ENCODE measurements around the gene MC3R.
"Not testable (repeated sequence)": the region's sequence is repeated elsewhere in the genome, so short reads cannot be mapped to it uniquely, and the experiment has no call there.

MC3R gene

DNA sequence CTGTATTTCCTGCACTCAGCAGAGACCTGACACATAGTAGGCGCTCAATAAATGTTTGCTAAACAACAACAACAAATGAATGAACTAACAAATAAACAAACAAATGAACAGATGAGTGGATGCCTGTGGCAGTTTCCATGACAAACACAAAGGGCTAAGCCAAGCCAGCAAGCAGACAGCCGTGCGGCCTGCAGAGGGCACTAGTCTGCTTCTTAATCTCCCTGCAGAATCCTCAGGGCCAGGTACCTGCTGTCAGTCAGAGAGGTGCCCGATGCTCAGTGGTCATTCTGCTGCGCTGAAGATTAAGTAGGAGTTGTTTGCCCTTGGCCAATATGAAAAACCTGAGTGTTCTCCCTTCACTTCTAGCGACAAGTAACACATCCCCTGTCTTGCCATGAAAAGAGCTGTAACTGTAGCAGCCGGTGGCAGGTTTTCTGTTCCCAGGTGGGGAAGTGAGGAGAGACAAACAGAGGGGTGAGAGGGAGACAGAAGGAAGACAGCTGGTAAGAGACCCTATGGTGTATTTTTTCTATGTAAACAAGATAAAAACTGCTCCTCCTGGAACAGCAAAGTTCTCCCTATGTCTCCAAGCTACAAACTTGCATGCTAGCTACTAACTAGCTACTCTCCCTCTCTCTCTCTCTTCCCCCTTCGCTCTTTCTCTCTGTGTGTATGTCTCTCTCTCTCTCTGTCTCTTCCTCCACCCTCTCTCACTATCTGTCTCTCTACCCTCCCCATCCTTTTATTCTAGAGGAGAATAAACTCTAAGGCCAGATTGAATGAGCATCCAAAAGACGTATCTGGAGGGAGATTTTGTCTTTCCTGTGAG, at the start of gene MC3R:
MC3R (plus strand) TSS at position 779 of the 829 bp plus-strand sequence. CDS start 112 bp downstream, outside the sequence.
- DNase-seq (ENCODE audit: low spot score), result peak; percentile 52

DNA sequence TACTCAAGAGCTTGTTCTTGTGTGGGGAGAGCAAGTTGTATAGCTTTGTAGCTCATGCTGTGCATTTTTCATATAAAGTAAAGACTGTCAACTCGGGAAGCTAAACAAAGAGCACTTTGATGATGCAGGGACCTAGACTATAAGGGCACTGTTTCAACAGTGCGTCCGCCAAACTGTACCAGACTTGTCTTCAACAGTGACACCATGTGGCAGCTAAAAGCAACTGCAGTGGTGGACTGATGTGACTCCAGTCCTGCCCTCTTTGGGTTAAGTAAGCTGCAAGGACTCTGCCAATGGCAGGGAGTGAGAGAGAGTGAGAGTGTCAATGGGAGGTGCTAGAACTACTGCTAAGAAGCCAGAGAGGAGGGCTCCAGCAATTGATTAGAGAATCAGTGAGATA, 48.1 kb upstream of the MC3R start:
- peak; percentile 9 for DNase-seq (ENCODE audit: low spot score)

DNA sequence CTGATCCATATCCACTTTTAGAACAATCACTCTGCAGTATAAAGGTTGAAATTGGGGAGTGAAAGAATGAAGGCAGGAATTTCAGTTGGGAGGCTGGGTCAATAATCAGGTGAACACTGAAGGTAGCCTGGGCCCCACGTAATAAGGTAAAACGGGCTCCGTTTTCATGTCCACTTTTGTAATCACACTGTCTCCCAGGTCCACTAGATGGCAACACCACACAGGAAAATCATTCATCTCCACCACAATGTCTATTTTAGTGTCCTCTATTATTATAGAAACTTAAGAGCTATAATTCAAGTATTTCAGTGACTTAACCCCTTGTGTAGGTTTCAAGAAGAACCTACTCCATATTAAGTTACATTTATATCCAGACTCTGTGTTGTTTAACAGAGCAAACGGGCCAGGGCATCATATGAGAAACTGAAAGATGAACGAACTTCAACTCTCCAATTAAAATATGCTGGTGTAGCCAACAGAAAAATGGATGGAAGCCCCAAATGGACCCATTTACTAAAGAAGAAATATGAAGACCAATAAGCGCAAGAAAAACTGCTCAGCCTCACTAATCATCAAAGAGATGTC, 45.9 kb upstream of the MC3R start:
- DNase-seq (ENCODE audit: low spot score), result peak; percentile 12

DNA sequence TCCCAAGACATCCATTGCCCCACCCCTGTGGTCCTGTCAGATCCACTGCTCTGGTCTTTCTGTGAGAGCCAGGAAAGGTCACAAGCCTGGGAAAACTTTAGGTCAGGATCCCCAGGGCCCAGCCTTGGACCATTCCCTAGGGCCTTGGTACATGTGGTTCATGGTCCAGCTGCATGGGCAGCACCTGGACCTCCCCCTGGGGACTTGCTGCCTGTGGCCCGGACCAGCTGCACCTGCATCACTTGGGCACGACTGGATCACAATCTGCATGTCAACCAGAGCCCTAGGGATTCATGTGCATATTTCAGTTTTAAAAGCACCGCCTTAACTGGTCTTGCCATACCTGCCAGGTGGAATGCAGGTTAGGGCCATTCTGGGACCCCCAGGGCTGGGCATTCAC, 44.3 kb upstream of the MC3R start:
- DNase-seq (ENCODE audit: low spot score), result no peak

DNA sequence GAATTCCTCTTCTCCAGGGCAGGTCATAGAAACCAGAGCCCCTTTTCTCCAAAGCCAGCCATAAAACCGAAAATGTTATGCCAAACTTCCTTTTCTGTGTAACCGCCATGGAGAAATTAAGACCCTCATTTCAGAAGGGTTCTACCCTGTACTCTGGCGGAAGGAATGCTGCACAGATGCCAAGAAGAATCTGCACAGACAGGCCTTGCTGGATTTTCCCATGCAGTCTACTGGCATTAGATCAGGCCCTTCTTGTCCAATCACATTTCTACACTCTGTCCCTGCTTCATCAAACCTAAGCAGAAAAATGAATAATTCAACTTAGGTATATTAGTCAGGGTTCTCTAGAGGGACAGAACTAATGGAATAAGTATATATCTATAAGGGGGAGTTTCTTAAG, 43.2 kb upstream of the MC3R start:
- DNase-seq (ENCODE audit: low spot score), result no peak

DNA sequence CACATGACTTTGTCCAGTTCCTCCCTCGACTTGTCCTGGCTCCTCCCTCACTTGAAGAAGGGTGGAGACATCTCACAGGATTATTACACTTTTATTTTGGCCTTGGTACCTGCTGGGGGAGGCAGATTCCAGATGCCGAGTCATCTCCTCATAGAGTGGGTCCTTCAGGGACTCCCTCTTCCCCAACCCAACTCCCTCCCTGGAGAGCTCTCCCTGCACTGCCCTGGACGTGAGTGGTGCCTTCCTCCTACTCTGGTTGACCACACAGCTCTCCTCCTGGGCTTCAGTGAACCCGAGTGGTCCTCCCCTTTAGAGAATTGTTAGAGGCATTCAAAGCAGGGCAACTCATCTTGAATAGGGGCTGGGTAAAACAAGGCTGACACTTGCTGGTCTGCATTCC, 40.9 kb upstream of the MC3R start:
- no peak for DNase-seq (ENCODE audit: low spot score)

DNA sequence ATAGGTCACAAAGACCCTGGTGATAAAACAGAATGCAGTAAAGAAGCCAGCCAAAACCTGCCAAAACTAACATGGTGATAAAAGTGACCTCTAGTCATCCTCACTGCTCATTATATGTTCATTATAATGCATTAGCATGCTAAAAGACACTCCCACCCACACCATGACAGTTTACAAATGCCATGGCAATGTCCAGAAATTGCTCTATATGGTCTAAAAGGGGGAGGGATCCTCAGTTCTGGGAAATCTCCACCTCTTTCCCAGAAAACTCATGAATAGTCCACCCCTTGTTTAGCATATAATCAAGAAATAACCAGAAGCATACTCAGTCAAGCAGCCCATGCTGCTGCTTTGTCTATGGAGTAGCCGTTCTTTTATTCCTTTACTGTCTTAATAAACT, 40.4 kb upstream of the MC3R start:
- no peak for DNase-seq (ENCODE audit: low spot score)

DNA sequence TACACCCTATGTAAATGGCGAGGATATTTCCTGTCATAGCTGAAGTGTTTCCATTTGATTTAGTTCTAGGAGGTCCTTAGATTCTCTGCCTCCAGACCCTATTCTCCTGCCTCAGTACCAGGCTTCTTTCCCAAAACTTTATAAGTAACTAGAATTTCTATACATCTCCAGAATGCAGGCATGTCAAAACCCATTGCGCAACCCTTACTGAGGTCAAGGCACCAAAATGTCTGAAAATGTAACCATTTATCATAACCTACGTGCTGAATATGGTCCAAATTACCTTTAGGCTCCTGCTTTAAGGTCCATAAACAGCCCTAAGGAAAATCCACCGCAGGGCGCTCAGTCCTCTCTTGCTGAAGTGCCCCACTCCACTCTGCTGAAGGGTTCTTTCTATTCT, 37.5 kb upstream of the MC3R start:
- DNase-seq (ENCODE audit: low spot score), result no peak

DNA sequence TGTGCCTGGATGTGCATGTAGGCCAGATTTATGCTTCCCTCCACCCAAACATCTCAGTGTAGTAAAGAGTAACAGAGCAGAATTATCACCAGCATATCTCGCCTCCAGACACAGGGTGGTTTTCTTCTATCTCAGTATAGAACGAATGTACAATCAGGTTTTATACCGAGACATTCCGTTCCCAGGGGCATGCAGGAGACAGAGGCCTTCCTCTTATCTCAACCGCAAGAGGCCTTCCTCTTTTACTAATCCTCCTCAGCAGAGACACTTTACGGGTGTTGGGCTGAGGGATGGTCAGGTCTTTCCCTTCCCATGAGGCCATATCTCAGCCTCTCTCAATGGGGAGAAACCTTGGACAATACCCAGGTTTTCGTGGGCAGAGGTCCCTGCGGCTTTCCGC, 36.4 kb upstream of the MC3R start:
- DNase-seq (ENCODE audit: low spot score), result no peak

DNA sequence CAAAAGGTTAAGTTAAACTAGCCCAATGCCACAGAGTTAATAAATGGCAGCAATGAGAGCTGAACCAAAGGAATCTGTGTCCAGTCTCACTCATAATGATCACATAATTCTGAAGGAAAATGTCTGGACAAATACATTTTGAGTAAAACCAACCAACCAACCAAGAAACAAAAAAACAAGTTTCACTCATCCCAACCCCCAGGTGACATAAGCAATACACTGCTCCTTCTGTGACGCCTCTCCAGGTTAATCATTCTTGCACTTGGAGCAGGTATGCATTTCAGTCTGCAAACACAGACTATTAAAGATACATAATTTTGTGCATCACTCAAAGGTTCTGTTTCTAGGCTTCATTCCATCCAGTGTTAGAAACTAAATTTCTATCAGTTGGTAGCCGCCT, 35.2 kb upstream of the MC3R start:
- no peak for DNase-seq (ENCODE audit: low spot score)

DNA sequence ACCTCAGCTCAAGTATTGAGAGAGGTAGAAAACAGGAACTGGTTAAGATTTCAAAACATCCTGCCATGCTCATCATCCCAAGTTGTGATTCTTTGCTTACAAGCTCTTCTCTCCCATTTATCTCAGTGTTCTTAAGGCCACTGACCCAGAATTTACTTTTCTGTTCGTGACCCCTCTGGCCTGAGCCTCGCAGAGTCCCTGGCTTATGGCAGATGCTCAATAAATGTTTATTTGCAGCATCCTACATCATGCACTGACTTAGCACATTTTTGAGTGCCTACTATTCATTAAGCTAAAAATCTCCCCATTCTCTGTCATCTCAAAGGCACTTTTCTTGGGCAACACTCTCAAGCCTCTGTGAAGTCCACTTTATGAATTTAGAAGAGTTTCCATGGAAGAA, 33.4 kb upstream of the MC3R start:
- no peak for DNase-seq (ENCODE audit: low spot score)

DNA sequence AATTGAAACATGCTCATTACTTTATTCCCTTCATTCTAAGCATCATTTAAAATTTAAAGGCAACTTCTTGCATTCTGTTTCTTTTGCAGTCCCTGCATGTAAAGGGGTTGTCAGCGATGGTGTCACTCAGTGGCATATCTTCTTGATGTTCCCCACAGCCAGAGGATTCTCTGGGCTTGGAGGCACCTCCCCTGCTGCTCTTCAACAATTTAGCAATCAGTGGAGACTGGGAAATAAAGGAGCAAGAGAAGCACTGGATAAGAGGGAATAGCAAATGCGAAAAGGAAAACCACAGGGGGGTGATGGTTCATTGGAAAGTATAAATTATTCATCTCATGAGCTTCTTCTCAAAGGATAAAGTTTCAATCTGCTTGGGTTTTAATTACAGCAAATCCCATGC, 30.7 kb upstream of the MC3R start:
- DNase-seq (ENCODE audit: low spot score), result no peak

DNA sequence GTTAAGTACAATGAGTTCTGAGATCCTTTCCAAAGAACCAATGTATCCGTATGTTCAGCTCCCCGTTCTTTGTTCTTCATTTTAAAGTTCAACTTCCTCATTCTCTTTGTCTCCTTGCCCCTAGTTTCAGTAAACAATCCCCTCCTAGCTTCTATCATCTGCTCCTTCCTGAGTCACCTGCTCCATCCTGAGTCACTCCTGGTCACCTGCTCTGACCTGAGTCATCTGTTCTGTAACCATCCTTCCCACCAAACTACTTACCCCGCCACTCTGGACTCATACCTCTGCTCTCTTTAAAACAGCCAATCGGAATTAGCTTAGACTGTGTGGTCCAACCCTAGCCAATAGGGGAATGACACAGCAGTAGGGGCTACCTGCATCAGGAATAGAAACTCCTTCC, 27.3 kb upstream of the MC3R start:
- not testable (repeated sequence) for DNase-seq (ENCODE audit: low spot score)

DNA sequence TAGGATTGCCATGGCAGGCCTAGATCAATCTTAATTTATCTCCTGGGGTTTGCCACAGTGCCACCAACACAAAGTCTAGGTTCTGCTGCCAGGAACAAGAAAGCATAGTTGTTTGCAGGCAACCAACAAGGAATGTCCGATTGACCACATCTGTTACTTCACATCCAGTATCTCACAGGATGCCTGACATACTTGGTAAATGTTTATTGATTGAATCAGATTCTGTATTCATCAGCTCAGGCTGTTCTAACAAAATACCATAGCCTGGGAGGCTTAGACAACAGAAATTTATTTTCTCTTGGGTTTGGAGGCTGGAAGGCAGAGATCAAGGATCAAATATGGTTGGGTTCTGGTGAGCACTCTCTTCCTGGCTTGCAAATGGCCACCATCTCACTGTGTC, 26.3 kb upstream of the MC3R start:
- DNase-seq (ENCODE audit: low spot score), result no peak

DNA sequence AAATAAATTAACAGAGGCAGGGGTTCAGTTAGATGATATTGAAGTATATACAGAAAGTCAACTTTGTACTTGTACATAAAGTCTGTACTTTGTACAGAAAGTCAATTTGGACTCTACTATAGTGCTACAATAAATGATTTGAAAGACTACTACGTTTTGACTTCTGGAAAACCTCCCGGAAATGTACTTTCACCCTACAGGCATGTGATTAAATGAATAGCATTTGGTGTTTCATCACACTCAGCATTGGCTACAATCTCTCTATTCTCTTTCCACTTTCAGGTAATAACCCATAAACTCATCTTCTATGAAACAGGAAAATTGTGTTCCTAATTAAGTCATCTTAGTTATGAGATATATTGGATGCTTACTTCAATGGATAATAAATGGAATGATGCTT, 25.6 kb upstream of the MC3R start:
- no peak for DNase-seq (ENCODE audit: low spot score)

DNA sequence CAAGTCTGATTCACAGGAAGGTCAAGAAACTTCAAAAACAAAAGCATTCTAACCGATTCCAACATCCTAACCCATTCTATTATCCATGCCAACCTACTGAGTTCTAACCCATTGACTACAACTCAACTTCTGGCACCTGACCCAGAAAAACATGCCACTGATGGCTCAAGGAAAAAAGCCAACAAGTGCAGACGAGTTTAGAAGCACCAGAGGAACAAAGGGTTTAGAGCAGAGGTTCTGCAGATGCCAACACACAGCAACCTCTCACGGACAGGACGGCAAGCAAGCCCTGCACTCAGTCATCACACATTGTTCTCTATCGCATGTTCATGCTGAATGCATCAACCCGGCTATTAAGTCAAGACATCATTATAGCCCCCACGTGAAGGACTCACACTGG, 25.2 kb upstream of the MC3R start:
- no peak for DNase-seq (ENCODE audit: low spot score)

DNA sequence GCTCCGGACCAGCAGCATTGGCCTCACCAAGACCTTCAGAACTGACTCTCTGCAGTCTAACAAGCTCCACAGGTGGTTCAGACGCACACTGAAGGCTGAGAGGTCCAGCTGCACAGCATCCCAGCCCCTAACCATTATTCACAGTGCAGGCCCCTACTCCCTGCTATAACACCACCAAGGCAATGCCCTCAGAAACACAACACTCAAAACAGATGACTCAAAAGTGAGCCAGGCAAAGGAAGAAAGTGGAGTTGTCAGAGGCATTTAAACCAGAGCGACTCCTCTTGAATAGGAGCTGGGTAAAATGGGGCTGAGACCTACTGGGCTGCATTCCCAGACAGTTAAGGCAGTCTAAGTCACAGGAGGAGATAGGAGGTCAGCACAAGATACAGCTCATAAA, 20.5 kb upstream of the MC3R start:
- DNase-seq (ENCODE audit: low spot score), result no peak

DNA sequence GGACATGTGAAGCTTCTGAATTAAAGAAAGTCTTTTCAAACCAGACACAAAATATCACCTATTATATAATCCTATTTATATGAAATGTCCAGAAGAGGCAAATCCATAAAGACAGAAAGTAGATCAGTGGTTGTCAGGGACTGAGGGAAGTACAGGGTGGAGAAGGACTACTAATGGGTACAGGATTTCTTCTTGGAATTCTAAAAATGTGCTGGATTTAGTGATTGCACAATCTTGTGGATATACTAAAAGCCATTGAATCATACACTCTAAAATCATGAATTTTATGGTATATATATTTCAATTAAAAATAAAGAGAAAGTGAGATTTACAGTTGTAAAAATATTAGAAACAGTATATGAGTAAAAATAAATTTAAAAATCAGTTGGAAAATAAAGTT, 18.7 kb upstream of the MC3R start:
- DNase-seq (ENCODE audit: low spot score), result no peak

DNA sequence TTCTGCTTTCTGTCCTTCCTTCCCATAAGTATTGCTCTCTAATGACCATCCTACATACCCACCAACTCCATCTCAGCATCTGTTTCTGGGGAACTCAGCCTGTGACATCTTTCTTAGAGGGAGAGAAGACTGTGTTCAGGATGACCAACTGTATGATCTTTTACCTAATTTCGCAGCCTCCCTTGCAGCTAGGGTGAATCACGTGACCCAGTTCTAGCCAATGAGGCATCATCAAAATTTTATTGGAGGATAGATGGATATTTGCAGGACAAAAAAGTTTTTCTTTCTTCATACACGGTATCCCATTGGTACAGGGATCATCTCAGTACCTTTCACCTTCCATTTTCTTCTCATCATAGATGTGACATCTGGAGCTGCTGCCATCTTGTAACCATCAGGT, 14.4 kb upstream of the MC3R start:
- no peak for DNase-seq (ENCODE audit: low spot score)

DNA sequence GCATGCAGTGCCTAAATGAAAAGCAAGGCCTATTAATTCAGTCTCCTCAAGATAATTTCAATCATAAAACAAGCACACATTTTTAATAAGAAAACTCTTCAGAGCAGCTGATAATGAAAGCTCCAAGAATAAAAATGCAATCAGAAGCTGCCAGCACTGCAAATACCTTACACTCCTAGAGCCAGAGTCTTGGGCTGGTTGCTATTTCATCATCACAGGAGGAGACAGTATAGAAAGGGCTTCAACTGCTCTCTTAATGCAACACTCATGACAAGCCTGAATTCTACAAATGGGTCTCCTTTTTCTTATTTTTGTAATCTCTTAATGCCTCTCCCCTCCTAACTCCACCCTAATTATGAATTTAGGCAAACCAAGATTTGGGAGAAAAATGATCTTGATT, 11.2 kb upstream of the MC3R start:
- DNase-seq (ENCODE audit: low spot score), result no peak

DNA sequence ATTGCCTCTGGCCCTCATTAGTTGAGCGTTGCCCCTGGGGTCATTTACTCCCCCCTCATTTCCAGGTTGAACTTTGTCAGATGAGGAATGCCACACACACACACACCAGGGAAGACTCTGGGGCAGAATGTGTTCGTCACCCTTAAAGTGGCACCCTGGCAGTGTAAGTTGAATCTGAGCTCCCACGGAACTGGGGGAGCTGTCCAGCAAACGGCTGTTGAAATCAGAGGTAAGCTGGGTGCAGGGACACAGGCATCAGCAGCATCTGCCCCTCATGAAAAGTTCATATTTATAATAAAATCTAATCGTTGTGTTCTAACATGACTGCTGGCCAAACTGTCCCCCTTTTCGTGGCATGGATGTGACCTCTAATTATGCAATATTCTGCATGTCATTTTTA, 4.3 kb upstream of the MC3R start:
- DNase-seq (ENCODE audit: low spot score), result no peak

DNA sequence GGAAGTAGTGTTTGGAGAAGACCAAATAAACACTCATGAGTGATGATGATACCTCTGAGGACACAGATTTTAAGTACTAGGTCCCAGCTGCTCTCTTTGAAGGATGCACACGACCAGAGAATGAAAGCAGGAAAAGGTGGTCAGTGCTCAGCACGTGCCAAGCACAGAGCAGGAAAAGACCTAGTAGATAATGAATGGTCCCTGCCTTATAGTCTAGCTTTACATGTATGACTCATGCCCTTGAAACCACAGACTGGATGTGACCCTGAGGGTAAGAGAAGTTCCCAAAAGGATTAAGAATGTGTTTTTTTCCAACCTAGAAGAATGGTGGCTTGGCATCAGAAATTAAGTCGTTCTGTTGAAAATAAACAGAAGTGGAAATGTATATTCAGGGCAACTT, 2.8 kb upstream of the MC3R start:
- DNase-seq (ENCODE audit: low spot score), result no peak

DNA sequence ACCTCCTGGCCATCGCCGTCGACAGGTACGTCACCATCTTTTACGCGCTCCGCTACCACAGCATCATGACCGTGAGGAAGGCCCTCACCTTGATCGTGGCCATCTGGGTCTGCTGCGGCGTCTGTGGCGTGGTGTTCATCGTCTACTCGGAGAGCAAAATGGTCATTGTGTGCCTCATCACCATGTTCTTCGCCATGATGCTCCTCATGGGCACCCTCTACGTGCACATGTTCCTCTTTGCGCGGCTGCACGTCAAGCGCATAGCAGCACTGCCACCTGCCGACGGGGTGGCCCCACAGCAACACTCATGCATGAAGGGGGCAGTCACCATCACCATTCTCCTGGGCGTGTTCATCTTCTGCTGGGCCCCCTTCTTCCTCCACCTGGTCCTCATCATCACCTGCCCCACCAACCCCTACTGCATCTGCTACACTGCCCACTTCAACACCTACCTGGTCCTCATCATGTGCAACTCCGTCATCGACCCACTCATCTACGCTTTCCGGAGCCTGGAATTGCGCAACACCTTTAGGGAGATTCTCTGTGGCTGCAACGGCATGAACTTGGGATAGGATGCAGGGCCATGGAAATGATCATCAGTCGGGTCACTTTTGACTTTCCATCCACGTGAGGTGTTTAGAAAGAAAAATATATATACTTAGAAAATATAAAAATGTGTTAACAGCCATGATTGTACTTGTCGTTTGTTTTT, 868 bp downstream of the MC3R start:
- DNase-seq (ENCODE audit: low spot score), result peak; percentile 56
